ENCODE results near the gene TRIM9.
"Not testable (repeated sequence)": the region's sequence is repeated elsewhere in the genome, so short reads cannot be mapped to it uniquely, and the experiment has no call there.

TRIM9 gene

DNA sequence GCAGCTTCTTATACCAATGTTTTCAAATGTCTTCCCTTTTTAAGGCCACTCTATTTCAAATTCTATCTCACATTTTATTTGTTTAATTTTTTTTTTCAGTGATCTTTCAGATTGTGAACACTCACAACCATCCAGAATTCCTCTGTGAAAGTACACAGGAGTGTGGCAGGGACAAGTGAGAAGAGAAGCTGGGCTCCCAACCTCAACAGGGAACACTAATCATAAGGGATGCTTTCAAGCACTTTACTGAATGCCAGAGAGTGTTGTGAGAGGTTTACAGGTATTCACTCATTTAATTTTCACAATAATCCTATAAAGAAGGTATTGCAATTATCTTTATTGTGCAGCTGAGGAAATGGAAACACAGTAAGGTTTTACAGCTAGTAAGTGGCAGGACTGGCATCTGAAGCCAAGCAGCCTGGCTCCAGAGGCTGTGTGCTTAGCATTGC lies 90.5 kb downstream of the TRIM9 start:
- no peak for DNase-seq (ENCODE audit: low spot score)

GRCh38 chr14:51002406-51002999 lies 92.4 kb downstream of the TRIM9 start:
- DNase-seq (ENCODE audit: low spot score), result no peak

DNA sequence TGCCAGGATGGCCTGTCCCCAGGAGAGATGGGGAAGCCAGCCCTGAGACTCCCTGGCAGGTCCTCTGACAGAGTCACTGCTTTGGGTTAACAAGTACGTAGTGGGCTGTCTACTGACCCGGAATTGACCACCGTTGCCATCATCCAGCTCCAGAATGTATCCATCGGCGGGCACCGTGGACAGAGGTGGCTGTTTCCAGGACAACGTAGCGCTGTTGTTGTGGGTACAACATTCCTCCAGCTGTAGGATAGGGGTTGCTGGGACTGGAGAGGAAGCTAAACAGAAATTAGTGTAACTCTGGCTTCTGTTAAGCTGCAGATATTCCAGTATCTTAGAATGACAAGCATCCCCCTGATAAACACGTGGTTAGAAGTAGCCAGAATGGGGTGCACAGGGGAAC lies 94.3 kb downstream of the TRIM9 start:
- no peak for DNase-seq (ENCODE audit: low spot score)

DNA sequence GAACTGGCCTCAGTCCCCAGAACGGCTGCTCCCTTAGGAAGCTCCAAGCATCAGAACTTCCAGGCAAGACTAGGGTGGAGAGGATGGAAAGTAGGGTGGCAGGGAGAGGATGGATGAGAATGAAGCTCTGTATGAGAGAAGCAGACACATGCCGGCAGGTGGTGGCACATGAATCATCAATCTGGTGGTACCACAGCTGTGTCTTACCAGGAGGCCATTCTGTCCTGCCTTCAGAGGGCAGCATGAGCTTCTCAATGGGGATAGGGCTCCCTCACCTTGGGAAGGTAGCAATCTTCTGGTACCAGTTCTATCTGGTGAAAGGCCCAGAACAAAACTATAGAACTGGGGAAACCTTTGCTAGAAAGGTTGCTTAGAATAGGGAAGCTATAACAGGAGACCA lies 95.2 kb downstream of the TRIM9 start:
- DNase-seq (ENCODE audit: low spot score), result no peak

- no peak for DNase-seq (ENCODE audit: low spot score)
Measured at GRCh38 chr14:50998612-50999011, 96.3 kb downstream of the TRIM9 start.

GRCh38 chr14:50997712-50998111 lies 97.2 kb downstream of the TRIM9 start:
- no peak for DNase-seq (ENCODE audit: low spot score)

DNA sequence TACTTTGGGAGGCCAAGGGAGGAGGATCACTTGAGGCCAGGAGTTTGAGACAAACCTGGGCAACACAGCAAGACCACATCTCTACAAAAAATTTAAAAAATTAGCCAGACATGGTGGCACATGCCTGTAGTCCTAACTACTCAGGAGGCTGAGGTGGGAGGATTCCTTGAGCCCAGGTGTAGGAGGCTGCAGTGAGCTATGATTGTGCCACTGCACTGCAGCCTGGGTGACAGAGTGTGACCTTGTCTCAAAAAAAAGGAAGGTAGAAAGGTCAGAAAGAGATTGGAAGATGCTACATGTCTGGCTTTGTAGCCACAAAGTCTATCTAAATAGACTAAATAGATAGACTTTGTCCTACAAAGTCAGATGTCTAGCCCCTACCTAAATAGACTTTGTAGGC lies 100.7 kb downstream of the TRIM9 start:
- not testable (repeated sequence) for DNase-seq (ENCODE audit: low spot score)

- no peak for DNase-seq (ENCODE audit: low spot score)
Measured at GRCh38 chr14:50985859-50986331, 109.0 kb downstream of the TRIM9 start.

DNA sequence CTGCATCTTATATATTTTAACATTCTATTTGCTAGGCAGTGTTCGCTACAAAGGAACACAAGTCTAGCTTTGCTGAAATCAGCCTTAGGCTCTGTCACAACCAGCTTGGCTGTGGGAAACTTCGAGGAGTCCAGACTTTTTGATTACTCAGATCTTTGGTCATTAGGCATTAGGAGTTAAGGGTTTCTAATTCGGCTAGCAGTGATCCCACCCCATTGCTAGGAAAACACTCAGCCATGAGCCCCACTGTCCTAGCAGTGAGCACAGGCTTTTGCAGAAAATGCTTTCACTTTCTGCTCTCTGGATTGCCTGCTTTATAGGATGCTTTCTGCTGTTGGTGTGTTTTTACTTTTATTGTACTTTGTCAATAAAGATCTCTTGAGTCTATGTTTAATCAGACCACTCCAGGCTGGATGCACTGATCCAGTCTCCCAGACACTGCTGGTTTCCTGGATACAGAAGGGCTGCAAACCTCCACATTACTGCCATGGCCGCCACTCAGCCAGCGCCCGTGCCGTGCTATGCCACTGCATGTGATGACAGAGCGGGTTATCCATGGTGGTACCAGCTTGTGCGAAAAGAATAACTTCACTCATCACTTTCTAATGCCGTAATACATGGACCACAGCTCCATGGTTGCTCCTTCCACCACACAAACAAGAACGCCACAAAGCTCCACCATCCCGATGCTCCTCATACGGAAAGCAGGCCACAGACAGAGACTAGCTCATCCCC lies 109.6 kb downstream of the TRIM9 start:
- no peak for DNase-seq (ENCODE audit: low spot score)

DNA sequence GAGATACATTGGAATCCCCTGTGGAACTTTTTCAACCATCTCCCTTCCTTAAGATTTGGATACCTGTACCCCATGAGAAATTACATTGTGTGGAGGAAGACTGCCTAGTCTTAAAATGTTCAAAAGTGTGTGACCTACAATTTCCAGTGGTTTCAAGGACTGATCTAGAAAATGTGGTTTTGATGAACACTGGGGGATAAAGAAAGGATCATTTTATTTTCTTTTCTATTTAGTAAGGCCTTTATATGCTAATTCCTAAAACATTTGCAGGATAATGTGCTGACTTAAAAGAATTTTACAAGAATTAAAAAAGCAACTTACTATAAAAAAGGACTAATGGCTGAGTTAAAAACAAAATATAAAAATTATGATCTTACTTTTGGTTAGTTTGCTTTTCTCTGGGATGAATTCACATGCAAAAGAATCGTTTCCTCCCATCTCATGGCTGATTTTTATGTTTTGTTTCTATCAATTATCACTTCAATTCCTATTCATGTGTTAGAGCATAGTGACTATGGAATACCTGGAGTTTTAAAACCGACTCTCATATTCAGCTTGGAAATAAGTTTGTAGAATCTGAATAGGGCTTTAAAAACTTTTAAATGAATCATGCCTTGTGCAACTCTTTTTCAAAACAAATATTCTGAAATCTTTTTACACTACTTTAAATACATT lies 110.7 kb downstream of the TRIM9 start:
- DNase-seq (ENCODE audit: low spot score), result no peak

- no peak for DNase-seq (ENCODE audit: low spot score)
Measured at GRCh38 chr14:50979941-50980850, 114.7 kb downstream of the TRIM9 start.

GRCh38 chr14:50978888-50979287 lies 116.0 kb downstream of the TRIM9 start:
- no peak for DNase-seq (ENCODE audit: low spot score)

GRCh38 chr14:50978529-50978871 lies 116.4 kb downstream of the TRIM9 start:
- DNase-seq (ENCODE audit: low spot score), result no peak

DNA sequence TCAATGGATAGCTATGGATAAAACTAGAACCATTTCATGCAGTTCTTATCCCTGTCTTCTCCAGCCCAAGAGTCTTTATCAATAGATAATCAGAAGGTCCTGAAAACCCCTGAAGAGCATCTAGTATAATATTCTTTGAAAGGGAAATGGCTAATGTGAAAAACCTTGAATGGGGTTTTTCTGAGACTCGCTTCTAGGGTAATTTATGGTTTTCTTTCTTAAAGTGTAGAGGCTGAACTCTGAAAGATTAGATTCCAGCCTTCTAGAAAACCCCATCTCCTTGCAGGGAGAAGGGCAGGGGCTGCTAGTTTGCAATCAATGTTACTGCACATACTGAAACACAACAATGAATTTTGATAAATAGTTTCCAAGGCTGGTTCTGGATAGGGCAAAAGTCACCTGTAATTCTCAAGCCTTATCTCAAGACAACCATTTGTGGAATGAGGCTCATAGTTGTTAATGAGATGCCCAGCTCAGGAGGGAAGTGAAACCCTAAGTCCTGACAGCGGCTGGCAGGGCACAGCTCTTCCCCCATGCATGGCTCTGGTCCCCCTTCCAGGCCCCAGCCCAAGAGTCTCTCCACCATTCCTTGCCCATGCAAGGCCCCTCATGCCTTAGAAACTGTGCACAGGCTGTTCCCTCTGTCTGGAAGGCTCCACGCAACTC lies 116.9 kb downstream of the TRIM9 start:
- no peak for DNase-seq (ENCODE audit: low spot score)

GRCh38 chr14:50974118-50974517 lies 120.8 kb downstream of the TRIM9 start:
- no peak for DNase-seq (ENCODE audit: low spot score)

- DNase-seq (ENCODE audit: low spot score), result no peak
Measured at GRCh38 chr14:50972734-50973133, 122.2 kb downstream of the TRIM9 start.

DNA sequence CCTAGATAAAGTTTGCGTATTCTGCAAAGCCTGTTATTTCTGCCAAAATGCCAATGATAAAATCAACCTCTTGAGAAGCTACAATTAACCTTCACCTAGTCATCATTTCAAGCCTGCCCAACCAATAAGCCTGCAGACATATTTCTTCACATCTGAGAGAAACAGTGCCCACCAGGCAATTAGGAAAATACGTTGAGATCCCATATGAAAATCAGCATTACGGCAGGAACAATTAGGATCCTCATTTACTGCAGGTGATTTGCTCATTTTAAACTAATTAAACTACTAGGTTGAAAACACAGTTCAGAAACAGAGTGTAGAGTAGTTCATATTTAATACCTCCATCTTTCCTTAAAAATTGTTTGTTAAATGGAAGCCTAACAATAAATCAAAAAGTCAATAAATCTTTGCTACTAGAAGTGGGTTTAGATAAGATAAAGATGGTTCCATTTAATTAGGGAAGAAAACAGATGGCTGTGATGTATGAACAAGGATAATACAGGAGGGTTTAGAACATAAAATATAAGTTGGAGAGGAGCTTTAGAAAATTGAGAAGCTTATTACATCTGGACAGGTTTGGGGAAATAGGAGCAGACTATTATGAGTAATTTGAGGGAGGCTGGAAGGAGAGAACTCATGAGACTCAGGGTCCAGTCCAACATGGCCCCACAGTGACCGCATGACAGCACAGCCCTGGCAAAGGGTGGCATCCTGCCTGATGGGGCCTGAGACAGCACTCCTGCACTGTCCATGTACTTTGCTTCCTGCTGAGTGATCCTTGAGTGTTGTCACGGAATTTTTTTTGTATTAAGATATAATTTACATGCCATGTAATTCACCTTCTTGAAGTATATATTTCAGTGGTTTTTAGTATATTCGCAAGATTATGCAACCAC lies 123.8 kb downstream of the TRIM9 start:
- no peak for DNase-seq (ENCODE audit: low spot score)

DNA sequence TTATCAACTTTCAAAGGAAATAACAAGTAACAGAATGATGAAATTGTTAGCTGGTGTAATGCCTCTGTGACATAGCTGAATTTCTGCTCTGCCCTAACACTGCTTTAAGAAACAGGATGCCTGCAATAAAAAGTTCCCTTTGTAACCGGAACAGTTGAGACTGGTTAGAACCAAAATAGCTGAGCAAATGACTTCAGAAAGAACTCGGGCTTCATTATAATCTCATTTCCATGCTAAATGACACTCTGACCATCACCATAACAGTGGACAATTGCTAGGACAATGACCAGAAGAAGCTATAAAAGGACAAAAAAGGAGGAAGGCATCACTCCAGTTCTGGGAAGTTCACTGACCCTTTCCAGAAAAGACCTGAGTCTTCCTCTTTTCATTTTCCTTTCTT lies 127.1 kb downstream of the TRIM9 start:
- no peak for DNase-seq (ENCODE audit: low spot score)

- no peak for DNase-seq (ENCODE audit: low spot score)
Measured at GRCh38 chr14:50967103-50967502, 127.8 kb downstream of the TRIM9 start.

DNA sequence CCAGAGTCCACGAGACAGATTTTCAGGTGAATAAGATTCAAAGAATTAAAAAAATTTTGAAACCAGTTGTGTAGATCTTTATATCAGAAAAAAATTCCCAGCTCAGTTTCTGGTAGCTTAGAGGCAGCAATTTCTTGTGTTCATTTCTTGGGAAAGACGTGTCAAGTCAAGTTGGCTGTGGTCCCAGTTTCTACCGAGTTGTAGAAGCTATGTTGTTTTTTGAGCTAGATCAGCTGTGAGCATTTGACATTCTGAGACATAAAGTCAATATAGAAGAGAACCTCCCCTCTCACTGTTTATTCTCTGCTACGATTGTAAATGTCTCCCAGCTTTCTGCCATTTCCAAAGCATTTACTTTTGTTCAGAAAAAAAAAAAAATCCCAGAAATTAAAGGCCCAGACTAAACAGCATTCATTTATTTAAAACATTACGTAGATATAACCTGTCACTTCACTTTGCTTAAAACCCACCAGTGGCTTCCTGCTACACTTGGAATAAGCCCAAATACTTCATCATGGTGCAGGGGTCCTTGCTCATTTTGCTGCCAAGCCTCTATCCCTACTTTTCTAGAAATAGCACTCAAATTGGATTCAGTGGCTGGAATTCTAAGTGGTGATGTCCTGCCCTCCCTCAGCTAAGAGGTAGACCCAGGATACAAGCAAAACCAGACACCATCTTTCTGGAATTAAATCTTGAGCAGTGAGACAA lies 130.1 kb downstream of the TRIM9 start:
- DNase-seq (ENCODE audit: low spot score), result no peak
